Forelimb muscle (tissue), 1 donor: ENCODE data around the gene FAM32A. TPM values are rescaled to one million over a fixed set of nuclear protein-coding genes. Genes with fewer than 3 reads are reported as not detected.

ENCODE experiments used
- polyA plus RNA-seq: library from polyadenylated mRNA; unstranded; fragments of 120-200 nt; gene quantifications from one replicate; pipeline ENCODE4 v1.2.1, GENCODE V29; 2013; ENCODE audit not compliant: insufficient read length

FAM32A gene
- polyA plus RNA-seq, 1 donor, result 63.2 TPM

Other genes starting within 250 kb of the FAM32A start
- not detected for gene OR10H4, start 236.4 kb upstream of the FAM32A start, polyA plus RNA-seq
- gene TPM4, start 108.9 kb upstream of the FAM32A start, polyA plus RNA-seq, result 162 TPM
- 30.4 TPM for gene RAB8A, start 73.5 kb upstream of the FAM32A start, polyA plus RNA-seq
- gene HSH2D, start 41.7 kb upstream of the FAM32A start, polyA plus RNA-seq, result 0.30 TPM
- not detected for gene CIB3, start 11.9 kb upstream of the FAM32A start, polyA plus RNA-seq
- 40.1 TPM for gene AP1M1, start 12.5 kb downstream of the FAM32A start, polyA plus RNA-seq
- gene KLF2, start 139.4 kb downstream of the FAM32A start, polyA plus RNA-seq, result 48.2 TPM